Parathyroid adenoma (tissue), 2 donors: ENCODE data around the gene RBBP5.

Experiments
- H2AFZ ChIP-seq: fragments of 300-600 bp; sonication (generic); one replicate; pipeline ENCODE4 v1.7.0; 2017; ENCODE audit warnings: antibody characterized with exemption, mild to moderate bottlenecking
- H3K27ac ChIP-seq: fragments of 300-600 bp; sonication (generic); one replicate; pipeline ENCODE4 v1.7.0; 2017
- H3K27me3 ChIP-seq: fragments of 300-600 bp; sonication (generic); one replicate; pipeline ENCODE4 v1.7.0; 2017; ENCODE audit warnings: low read length; ENCODE audit not compliant: control insufficient read depth, insufficient read depth
- H3K36me3 ChIP-seq: fragments of 300-600 bp; sonication (generic); one replicate; pipeline ENCODE4 v1.7.0; 2017; ENCODE audit warnings: low read length; ENCODE audit not compliant: control insufficient read depth, insufficient read depth
- H3K4me1 ChIP-seq: fragments of 300-600 bp; sonication (generic); one replicate; pipeline ENCODE4 v1.7.0; 2017; ENCODE audit warnings: control low read depth
- H3K4me2 ChIP-seq: fragments of 300-600 bp; sonication (generic); one replicate; pipeline ENCODE4 v1.7.0; 2017; ENCODE audit warnings: low read length
- H3K4me3 ChIP-seq: fragments of 300-600 bp; sonication (generic); one replicate; pipeline ENCODE4 v1.7.0; 2017; ENCODE audit warnings: low read depth, low read length
- H3K79me2 ChIP-seq: fragments of 300-600 bp; sonication (generic); one replicate; pipeline ENCODE4 v1.7.0; 2017; ENCODE audit warnings: control low read depth
- H3K9ac ChIP-seq: fragments of 300-600 bp; sonication (generic); one replicate; pipeline ENCODE4 v1.7.0; 2017; ENCODE audit warnings: mild to moderate bottlenecking
- H3K9me3 ChIP-seq: fragments of 300-600 bp; sonication (generic); one replicate; pipeline ENCODE4 v1.7.0; 2017; ENCODE audit warnings: low read length; ENCODE audit not compliant: control insufficient read depth
- TF ChIP-seq, protein P1 (sequence below): fragments of 300-600 bp; sonication (generic); IDR thresholded peaks from one replicate; pipeline ENCODE4 v1.7.0; 2017; ENCODE audit warnings: antibody characterized with exemption, mild to moderate bottlenecking
- donor health status: primary hyperparathyroidism.

Gene RBBP5

GRCh38 chr1:205037539-205037938 lies 84.2 kb downstream of the RBBP5 start:
- TF ChIP-seq, protein P1, sequence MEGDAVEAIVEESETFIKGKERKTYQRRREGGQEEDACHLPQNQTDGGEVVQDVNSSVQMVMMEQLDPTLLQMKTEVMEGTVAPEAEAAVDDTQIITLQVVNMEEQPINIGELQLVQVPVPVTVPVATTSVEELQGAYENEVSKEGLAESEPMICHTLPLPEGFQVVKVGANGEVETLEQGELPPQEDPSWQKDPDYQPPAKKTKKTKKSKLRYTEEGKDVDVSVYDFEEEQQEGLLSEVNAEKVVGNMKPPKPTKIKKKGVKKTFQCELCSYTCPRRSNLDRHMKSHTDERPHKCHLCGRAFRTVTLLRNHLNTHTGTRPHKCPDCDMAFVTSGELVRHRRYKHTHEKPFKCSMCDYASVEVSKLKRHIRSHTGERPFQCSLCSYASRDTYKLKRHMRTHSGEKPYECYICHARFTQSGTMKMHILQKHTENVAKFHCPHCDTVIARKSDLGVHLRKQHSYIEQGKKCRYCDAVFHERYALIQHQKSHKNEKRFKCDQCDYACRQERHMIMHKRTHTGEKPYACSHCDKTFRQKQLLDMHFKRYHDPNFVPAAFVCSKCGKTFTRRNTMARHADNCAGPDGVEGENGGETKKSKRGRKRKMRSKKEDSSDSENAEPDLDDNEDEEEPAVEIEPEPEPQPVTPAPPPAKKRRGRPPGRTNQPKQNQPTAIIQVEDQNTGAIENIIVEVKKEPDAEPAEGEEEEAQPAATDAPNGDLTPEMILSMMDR = no peak
- H3K4me2 ChIP-seq = no peak overlapping the region
- no peaks in the 10 kb centered on the region for H3K79me2 ChIP-seq
- H2AFZ ChIP-seq = no peak overlapping the region
- H3K27ac ChIP-seq = no peak overlapping the region
- H3K9me3 ChIP-seq = no peaks in the 10 kb centered on the region
- no peak overlapping the region for H3K9ac ChIP-seq
- no peaks in the 10 kb centered on the region for H3K27me3 ChIP-seq
- H3K4me3 ChIP-seq = no peak overlapping the region
- H3K4me1 ChIP-seq = no peaks in the 10 kb centered on the region
- no peaks in the 10 kb centered on the region for H3K36me3 ChIP-seq
